DND-41 (cell line): Measurements from ENCODE around the gene TMEM181.

Source experiments
- ATAC-seq: fragments of 200-7000 bp; cut with Tn5 transposase; 3 replicates; pipeline ENCODE4 v1.9.1; 2021; ENCODE audit warnings: low read depth; ENCODE audit not compliant: insufficient read depth
- DNase-seq: peaks from one replicate; pipeline ENCODE4 v3.0.0-alpha.2; 2020
- H2AFZ ChIP-seq: 2 replicates; pipeline ENCODE4 v1.6.0; 2012; ENCODE audit warnings: low read depth, low read length
- H3K27ac ChIP-seq: 2 replicates; pipeline ENCODE4 v1.5.1; 2012; ENCODE audit warnings: low read length, inconsistent platforms
- H3K27me3 ChIP-seq: fragments of 200-600 bp; sonication (generic); 2 replicates; pipeline ENCODE4 v1.6.0; 2012; ENCODE audit warnings: low read length, mild to moderate bottlenecking, inconsistent platforms; ENCODE audit not compliant: insufficient read depth, poor library complexity
- H3K36me3 ChIP-seq: 2 replicates; pipeline ENCODE4 v1.5.1; 2012; ENCODE audit warnings: low read length, inconsistent platforms; ENCODE audit not compliant: insufficient read depth
- H3K4me1 ChIP-seq: 2 replicates; pipeline ENCODE4 v1.5.1; 2012; ENCODE audit warnings: mild to moderate bottlenecking, low read length; ENCODE audit not compliant: insufficient read depth
- H3K4me2 ChIP-seq: 2 replicates; pipeline ENCODE4 v1.6.0; 2012; ENCODE audit warnings: mild to moderate bottlenecking, moderate library complexity, low read length, inconsistent platforms; ENCODE audit not compliant: insufficient read depth
- H3K4me3 ChIP-seq, 2 experiments: fragments of 200-600 bp in 1 of 2; shearing (Covaris generic) in 1 of 2; 2 replicates each; pipeline ENCODE4 v1.5.1; 2012 to 2016; ENCODE audit warnings: inconsistent platforms in 2 of 2, low read length in 2 of 2, mild to moderate bottlenecking in 2 of 2, low read depth in 1 of 2, moderate library complexity in 1 of 2
- H3K79me2 ChIP-seq: 2 replicates; pipeline ENCODE4 v1.6.0; 2012; ENCODE audit warnings: low read length, inconsistent platforms; ENCODE audit not compliant: insufficient read depth
- H3K9ac ChIP-seq: 2 replicates; pipeline ENCODE4 v1.6.0; 2012; ENCODE audit warnings: low read depth, mild to moderate bottlenecking, inconsistent platforms, low read length, moderate library complexity
- H3K9me3 ChIP-seq: 2 replicates; pipeline ENCODE4 v1.5.1; 2012; ENCODE audit warnings: low read length, moderate library complexity, mild to moderate bottlenecking, inconsistent platforms; ENCODE audit not compliant: insufficient read depth, severe bottlenecking
- H4K20me1 ChIP-seq: 2 replicates; pipeline ENCODE4 v1.6.0; 2012; ENCODE audit warnings: low read length; ENCODE audit not compliant: insufficient read depth
- EZH2 ChIP-seq: IDR thresholded peaks from 3 replicates; pipeline ENCODE4 v1.6.1; 2012; ENCODE audit warnings: borderline replicate concordance, low read depth, mild to moderate bottlenecking, moderate library complexity, low read length, inconsistent platforms; ENCODE audit not compliant: severe bottlenecking
- TF ChIP-seq, protein P1 (sequence below): IDR thresholded peaks from 2 replicates; pipeline ENCODE4 v1.5.1; 2012; ENCODE audit warnings: borderline replicate concordance, low read length, moderate library complexity, mild to moderate bottlenecking; ENCODE audit not compliant: poor library complexity, severe bottlenecking; ENCODE audit errors: extremely low read depth

The TMEM181 gene

DNA sequence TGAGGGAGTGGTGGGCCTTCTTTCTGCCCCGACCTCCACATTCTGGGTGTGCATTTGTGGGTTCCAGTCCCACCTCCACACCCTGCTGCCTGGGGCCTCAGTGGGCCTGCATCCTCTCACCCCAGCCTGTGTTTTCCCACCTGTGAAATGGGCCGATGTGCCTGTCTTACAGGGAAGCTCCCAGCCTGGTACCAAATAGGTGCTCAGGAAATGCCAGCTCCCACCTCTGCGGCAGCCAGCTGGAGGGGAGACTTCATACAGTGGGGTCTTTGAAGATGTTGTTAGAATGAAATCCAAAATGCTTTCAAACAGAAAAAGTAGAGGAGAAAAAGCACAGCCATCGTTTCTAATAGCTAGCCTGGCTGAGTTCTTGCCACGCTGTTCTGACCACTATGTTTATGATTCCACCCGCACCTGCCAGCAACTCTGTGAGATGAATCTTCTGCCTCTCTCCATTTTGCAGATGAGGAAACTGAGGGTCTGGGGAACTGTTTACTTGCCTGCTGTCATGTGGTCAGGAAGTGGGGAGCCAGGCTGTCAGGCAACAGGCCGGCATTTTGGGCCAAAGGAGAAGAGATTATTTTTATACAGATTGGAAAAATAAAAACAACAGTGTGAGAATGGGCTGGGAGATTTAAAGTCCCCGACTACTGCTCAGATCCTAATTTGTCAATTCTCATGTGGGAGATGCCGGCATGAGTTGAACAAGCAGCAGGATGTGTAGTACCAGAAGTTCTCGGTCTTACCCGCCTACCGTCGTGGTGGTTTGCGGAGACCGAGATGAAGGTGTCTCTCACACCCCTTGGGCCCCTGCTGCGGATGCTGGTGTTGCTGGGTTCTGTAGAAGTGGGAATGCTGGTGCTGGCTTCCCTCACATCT lies 4.6 kb downstream of the TMEM181 start:
- DNase-seq, result no peak
- Histone ChIP-seq H3K27ac (no peak overlapping the region), H2AFZ (no peak overlapping the region), H3K4me3 (no peak overlapping the region), H3K9ac (no peak overlapping the region), H3K79me2 (peaks cover 90% of the 10 kb centered on the region), H3K4me1 (peaks cover 30% of the 10 kb centered on the region), H3K27me3 (no peaks in the 10 kb centered on the region), H3K9me3 (no peaks in the 10 kb centered on the region), H3K4me2 (no peak overlapping the region), H3K36me3 (peaks cover 7% of the 10 kb centered on the region; the same call in 1 of the 2 replicates), H4K20me1 (peaks cover 80% of the 10 kb centered on the region)
- no peak for ATAC-seq
- TF ChIP-seq EZH2, result no peak
- TF ChIP-seq, protein P1, sequence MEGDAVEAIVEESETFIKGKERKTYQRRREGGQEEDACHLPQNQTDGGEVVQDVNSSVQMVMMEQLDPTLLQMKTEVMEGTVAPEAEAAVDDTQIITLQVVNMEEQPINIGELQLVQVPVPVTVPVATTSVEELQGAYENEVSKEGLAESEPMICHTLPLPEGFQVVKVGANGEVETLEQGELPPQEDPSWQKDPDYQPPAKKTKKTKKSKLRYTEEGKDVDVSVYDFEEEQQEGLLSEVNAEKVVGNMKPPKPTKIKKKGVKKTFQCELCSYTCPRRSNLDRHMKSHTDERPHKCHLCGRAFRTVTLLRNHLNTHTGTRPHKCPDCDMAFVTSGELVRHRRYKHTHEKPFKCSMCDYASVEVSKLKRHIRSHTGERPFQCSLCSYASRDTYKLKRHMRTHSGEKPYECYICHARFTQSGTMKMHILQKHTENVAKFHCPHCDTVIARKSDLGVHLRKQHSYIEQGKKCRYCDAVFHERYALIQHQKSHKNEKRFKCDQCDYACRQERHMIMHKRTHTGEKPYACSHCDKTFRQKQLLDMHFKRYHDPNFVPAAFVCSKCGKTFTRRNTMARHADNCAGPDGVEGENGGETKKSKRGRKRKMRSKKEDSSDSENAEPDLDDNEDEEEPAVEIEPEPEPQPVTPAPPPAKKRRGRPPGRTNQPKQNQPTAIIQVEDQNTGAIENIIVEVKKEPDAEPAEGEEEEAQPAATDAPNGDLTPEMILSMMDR, result no peak

DNA sequence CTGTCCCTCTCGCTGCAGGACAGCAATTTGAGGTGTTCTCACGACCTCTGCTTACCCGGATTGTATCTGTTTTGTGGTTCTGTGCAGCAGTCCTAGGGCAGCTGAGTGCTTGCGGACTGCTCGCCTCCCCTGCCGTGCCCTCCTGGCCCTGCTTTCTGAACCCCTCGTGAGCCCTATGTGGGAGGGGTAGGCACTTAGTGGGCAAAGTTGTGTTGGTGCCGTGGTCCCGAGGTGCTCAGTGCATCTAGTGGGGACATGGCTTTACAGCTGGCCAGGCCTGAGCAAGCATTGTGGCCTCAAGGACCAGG lies 5.2 kb downstream of the TMEM181 start:
- Histone ChIP-seq H3K79me2 (peaks cover 96% of the 10 kb centered on the region), H3K36me3 (peaks cover 7% of the 10 kb centered on the region; the same call in 1 of the 2 replicates), H3K4me1 (peaks cover 27% of the 10 kb centered on the region), H3K9ac (no peak overlapping the region), H3K4me3 (no peak overlapping the region), H3K9me3 (no peaks in the 10 kb centered on the region), H4K20me1 (peaks cover 85% of the 10 kb centered on the region), H3K27me3 (no peaks in the 10 kb centered on the region), H2AFZ (no peak overlapping the region), H3K4me2 (no peak overlapping the region), H3K27ac (no peak overlapping the region)
- TF ChIP-seq EZH2, result no peak
- TF ChIP-seq, protein P1, result no peak
- DNase-seq, result no peak
- no peak for ATAC-seq

DNA sequence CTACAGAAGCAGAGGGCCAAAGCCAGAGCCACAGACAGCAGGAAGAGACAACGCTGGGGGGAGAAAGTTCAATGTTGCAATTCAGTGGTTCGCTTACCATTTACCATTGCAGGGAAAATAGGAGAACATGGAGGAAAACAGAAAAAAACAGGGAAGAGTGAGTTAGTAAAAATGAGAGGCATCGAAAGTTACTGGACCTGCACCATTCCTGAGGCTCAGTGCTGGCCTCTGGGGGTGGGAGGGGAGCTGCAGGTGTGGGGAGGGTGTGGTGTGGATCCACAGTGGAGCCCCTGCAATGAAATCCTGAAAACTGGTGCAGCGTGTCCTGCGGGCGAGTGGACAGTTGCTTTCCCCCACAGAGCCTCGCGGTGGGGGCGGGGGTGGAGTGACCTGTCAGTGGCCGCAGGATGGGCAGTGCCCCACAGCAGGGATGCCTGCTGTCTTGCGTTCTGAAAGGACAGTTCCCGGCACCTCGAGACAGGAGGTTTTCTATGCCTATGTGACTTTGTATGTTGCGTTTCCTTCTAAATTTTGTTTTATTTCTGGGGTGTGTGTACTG lies 5.7 kb downstream of the TMEM181 start:
- no peak for ATAC-seq
- peaks cover 85% of the 10 kb centered on the region for H4K20me1 ChIP-seq
- H3K9me3 ChIP-seq, result no peaks in the 10 kb centered on the region
- H3K4me1 ChIP-seq, result peaks cover 26% of the 10 kb centered on the region
- no peak overlapping the region for H3K9ac ChIP-seq
- H3K4me3 ChIP-seq, result no peak overlapping the region
- no peak overlapping the region for H3K27ac ChIP-seq
- no peak overlapping the region for H2AFZ ChIP-seq
- H3K27me3 ChIP-seq, result no peaks in the 10 kb centered on the region
- H3K79me2 ChIP-seq, result peaks cover 97% of the 10 kb centered on the region
- TF ChIP-seq, protein P1, result peak; percentile 31
- no peak for TF ChIP-seq EZH2
- H3K36me3 ChIP-seq, result 0 out of 2 replicates have a peak, but pooled peaks cover 9% of the 10 kb centered on the region
- no peak overlapping the region for H3K4me2 ChIP-seq
- DNase-seq, result no peak
